Vagina (tissue), 2 donors: ENCODE results near the gene STXBP5. TPM values are rescaled to one million over a fixed set of nuclear protein-coding genes. Genes with fewer than 3 reads are reported as not detected.
"Not testable (repeated sequence)": the region's sequence is repeated elsewhere in the genome, so short reads cannot be mapped to it uniquely, and the experiment has no call there.

ENCODE experiments used
- DNase-seq, 2 donors: peaks; one replicate each; pipeline ENCODE4 v3.0.0-alpha.2; 2017; ENCODE audit errors: extremely low spot score in 2 of 2
- H3K27ac ChIP-seq: fragments of 200-600 bp; sonication (generic); one replicate; pipeline ENCODE4 v1.5.1; 2019
- H3K27me3 ChIP-seq: fragments of 200-600 bp; sonication (generic); one replicate; pipeline ENCODE4 v1.5.1; 2019
- H3K36me3 ChIP-seq, 2 donors: fragments of 200-600 bp; sonication (generic); one replicate each; pipeline ENCODE4 v1.5.1; 2017 to 2019
- H3K4me1 ChIP-seq: fragments of 200-600 bp; sonication (generic); one replicate; pipeline ENCODE4 v1.5.1; 2019
- H3K4me3 ChIP-seq, 2 donors: fragments of 200-600 bp; sonication (generic); 1 replicate in 1 of 2; 2 replicates in 1 of 2; pipeline ENCODE4 v1.5.1; 2016 to 2019
- H3K9me3 ChIP-seq: fragments of 200-600 bp; sonication (generic); one replicate; pipeline ENCODE4 v1.5.1; 2019
- POLR2A ChIP-seq, 2 donors: fragments of 450-650 bp; IDR thresholded peaks; one replicate each; pipeline ENCODE4 v1.6.1; 2017; ENCODE audit warnings: antibody characterized with exemption in 2 of 2, mild to moderate bottlenecking in 2 of 2, moderate library complexity in 2 of 2
- POLR2AphosphoS5 ChIP-seq, 2 donors: sonication (generic); formaldehyde crosslinking; IDR thresholded peaks; one replicate each; pipeline ENCODE4 v1.9.0; 2017; ENCODE audit warnings: antibody characterized with exemption in 2 of 2, mild to moderate bottlenecking in 2 of 2, low read depth in 1 of 2; ENCODE audit not compliant: insufficient read depth in 1 of 2
- intact Hi-C: fragments of 100-400 bp; cut with DNase I; formaldehyde crosslinking; loops from one replicate; pipeline ENCODE4 v1.15.1; 2023
- total RNA-seq: library from RNA; depleted of rRNA; stranded (reverse); fragments of >200 nt; gene quantifications from one replicate; pipeline ENCODE4 v1.2.3, GENCODE V29; 2016
- TF ChIP-seq, protein P1 (sequence below), 3 experiments: fragments of 450-650 bp in 2 of 3; fragments of 200-600 bp in 1 of 3; sonication (generic) in 1 of 3; IDR thresholded peaks; one replicate each; pipeline ENCODE4 v1.5.1; 2017 to 2019; ENCODE audit warnings: antibody characterized with exemption in 3 of 3, mild to moderate bottlenecking in 2 of 3, moderate library complexity in 2 of 3

STXBP5 gene
- total RNA-seq, 1 donor from 2014 or later: 33.9 TPM

DNA sequence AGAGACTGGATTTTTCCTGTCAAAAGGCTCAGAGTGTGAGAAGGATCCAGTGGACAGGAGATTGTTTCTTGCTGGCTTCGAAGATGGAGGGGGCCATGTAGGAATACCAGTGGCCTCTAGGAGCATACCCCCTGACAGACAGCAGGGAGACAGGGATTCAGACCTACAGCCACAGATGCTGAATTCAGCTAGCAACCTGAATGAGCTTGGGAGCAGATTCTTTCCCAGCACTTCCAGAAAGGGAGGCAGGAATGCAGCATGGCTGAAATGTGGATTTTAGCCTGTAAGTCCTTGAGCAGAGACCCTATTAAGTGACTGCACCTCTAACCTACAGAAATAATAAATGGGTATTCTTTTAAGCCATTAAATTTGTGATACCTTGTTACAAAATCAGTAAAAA lies 44.6 kb downstream of the STXBP5 start:
- Histone ChIP-seq H3K36me3 (peaks cover 0 to 18% of the 10 kb centered on the region in 2 donors), H3K4me1 (no peaks in the 10 kb centered on the region), H3K9me3 (no peaks in the 10 kb centered on the region), H3K27me3 (no peaks in the 10 kb centered on the region), H3K4me3 (no peak overlapping the region), H3K27ac (no peak overlapping the region)
- intact Hi-C loops: no loop called here
- no peak for DNase-seq
- no peak for TF ChIP-seq POLR2A (IDR thresholded peaks at IDR 0.05)
- TF ChIP-seq, protein P1, sequence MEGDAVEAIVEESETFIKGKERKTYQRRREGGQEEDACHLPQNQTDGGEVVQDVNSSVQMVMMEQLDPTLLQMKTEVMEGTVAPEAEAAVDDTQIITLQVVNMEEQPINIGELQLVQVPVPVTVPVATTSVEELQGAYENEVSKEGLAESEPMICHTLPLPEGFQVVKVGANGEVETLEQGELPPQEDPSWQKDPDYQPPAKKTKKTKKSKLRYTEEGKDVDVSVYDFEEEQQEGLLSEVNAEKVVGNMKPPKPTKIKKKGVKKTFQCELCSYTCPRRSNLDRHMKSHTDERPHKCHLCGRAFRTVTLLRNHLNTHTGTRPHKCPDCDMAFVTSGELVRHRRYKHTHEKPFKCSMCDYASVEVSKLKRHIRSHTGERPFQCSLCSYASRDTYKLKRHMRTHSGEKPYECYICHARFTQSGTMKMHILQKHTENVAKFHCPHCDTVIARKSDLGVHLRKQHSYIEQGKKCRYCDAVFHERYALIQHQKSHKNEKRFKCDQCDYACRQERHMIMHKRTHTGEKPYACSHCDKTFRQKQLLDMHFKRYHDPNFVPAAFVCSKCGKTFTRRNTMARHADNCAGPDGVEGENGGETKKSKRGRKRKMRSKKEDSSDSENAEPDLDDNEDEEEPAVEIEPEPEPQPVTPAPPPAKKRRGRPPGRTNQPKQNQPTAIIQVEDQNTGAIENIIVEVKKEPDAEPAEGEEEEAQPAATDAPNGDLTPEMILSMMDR (IDR thresholded peaks at IDR 0.05): no peak
- TF ChIP-seq POLR2AphosphoS5 (IDR thresholded peaks at IDR 0.05; ENCODE audit: insufficient read depth in 1 of 2, low read depth in 1 of 2): no peak

DNA sequence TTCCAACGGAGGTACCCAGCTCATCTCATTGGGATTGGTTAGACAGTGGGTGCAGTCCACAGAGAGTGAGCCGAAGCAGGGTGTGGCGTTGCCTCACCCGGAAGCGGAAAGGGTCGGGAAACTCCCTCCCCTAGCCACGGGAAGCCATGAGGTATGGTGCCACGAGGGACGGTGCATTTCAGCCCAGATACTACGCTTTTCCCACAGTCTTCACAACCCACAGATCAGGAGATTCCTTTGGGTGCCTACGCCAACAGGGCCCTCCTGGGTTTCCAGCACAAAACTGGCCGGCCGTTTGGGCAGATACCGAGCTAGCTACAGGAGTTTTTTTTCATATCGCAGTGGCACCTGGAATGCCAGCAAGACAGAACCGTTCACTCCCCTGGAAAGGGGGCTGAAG lies 46.9 kb downstream of the STXBP5 start:
- H3K4me1 ChIP-seq: no peaks in the 10 kb centered on the region
- no peak overlapping the region for H3K4me3 ChIP-seq
- intact Hi-C loops: no loop called here
- H3K27ac ChIP-seq: no peak overlapping the region
- peaks cover 0 to 18% of the 10 kb centered on the region in 2 donors for H3K36me3 ChIP-seq
- no peaks in the 10 kb centered on the region for H3K9me3 ChIP-seq
- TF ChIP-seq, protein P1 (IDR thresholded peaks at IDR 0.05): no peak
- TF ChIP-seq POLR2A (IDR thresholded peaks at IDR 0.05) (no peak), POLR2AphosphoS5 (IDR thresholded peaks at IDR 0.05; ENCODE audit: insufficient read depth in 1 of 2, low read depth in 1 of 2) (no peak)
- DNase-seq: no peak
- H3K27me3 ChIP-seq: no peaks in the 10 kb centered on the region

DNA sequence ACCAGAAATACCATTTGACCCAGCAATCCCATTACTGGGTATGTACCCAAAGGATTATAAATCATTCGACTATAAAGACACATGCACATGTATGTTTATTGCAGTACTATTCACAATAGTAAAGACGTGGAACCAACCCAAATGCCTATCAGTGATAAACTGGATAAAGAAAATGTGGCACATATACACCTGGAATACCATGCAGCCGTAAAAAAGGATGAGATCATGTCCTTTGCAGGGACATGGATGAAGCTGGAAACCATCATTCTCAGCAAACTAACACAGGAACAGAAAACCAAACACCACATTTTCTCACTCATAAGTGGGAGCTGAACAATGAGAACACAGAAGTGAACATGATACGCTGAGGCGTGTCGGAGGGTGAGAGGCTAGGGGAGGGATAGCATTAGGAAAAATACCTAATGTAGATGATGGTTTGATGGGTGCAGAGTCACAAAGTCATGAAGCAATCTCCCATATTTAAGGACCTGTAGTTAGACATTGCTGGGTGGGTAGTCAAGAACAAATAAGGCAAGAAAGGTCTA lies 50.8 kb downstream of the STXBP5 start:
- H3K4me3 ChIP-seq, H3K27me3 ChIP-seq, intact Hi-C loops, H3K27ac ChIP-seq, DNase-seq, H3K9me3 ChIP-seq, H3K4me1 ChIP-seq: not testable (repeated sequence)
- peaks cover 0 to 16% of the 10 kb centered on the region in 2 donors for H3K36me3 ChIP-seq

DNA sequence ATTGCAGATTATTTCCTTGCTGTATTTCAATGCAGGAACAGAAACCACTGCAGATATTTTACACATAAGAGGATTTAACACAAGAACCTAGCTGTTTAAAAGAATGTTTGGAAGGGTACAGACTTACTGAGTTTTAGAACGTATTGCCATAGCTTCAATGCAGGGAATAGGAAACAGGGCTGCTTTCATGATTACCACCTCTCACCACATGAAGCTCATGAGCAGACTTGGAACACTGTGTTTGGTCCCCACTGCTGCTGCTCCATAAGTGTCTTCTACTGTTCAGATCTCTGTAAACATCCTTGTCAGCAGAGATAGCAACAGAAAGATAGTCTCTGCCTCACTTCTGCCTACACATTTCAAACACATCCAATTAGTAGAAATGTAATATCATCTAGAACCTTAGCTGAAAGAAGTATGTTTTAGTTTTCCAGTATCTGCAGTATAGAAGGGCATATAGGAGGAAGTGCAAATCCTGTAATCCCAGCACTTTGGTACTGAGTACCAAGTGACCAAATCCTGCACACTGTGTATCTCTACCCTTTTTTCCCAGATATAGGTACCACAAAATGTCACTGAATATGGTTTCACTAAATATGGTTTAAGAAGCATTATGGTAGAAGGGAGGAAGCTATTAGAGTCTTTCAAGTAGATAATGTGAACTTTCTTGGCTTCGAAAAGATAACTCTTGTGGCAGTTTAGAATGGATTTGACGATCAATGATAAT lies 51.9 kb downstream of the STXBP5 start:
- no peaks in the 10 kb centered on the region for H3K9me3 ChIP-seq
- no peaks in the 10 kb centered on the region for H3K27me3 ChIP-seq
- intact Hi-C loops: no loop called here
- no peak for DNase-seq
- TF ChIP-seq POLR2A (IDR thresholded peaks at IDR 0.05) (no peak), POLR2AphosphoS5 (IDR thresholded peaks at IDR 0.05; ENCODE audit: insufficient read depth in 1 of 2, low read depth in 1 of 2) (no peak)
- TF ChIP-seq, protein P1 (IDR thresholded peaks at IDR 0.05): no peak
- peaks cover 0 to 8% of the 10 kb centered on the region in 2 donors for H3K36me3 ChIP-seq
- no peaks in the 10 kb centered on the region for H3K4me1 ChIP-seq
- no peak overlapping the region for H3K4me3 ChIP-seq
- H3K27ac ChIP-seq: no peak overlapping the region

DNA sequence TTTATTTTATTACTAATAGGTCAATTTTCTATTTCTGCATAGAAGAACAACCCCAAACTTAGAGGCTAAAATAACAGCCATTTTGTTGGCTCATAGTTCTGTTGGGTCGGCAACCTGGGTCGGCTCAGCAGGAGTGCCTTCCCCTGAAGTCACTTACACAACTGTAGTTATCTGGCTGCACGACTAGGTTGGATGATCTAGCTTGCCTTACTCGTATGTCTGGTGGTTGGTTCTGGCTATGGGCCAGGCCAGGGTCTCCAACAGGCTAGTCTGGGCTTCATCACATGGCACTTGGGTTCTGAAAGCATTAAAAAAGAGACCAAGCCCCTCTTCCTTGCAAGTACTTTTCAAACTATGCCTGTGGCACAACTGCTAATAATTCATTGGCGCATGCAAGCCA lies 53.5 kb downstream of the STXBP5 start:
- no peak overlapping the region for H3K4me3 ChIP-seq
- no peak for DNase-seq
- no peaks in the 10 kb centered on the region for H3K4me1 ChIP-seq
- TF ChIP-seq POLR2A (IDR thresholded peaks at IDR 0.05): no peak
- TF ChIP-seq POLR2AphosphoS5 (IDR thresholded peaks at IDR 0.05; ENCODE audit: insufficient read depth in 1 of 2, low read depth in 1 of 2): no peak
- no peak overlapping the region for H3K27ac ChIP-seq
- no peaks in the 10 kb centered on the region for H3K27me3 ChIP-seq
- no peaks in the 10 kb centered on the region for H3K9me3 ChIP-seq
- no peaks in the 10 kb centered on the region for H3K36me3 ChIP-seq
- intact Hi-C loops: no loop called here

DNA sequence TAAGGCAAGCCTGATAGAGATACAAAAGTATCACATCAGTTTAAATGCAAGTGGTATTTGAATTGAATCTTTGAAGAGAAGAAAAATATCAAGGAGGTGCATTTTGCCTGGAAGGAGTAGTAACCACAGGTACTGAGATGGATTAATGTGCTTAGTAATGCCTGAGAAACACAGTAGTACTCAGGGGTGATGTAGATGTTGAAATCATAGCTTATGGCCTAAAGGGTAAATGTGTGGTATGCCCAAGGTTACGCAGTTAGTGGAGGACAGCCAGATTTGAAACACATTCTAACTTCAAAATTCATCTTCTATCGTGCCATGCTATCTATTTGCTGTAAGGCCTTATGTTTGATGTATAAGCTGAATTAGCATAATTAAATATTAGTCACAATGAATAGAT lies 55.9 kb downstream of the STXBP5 start:
- H3K36me3 ChIP-seq: no peaks in the 10 kb centered on the region
- intact Hi-C loops: no loop called here
- no peak overlapping the region for H3K27ac ChIP-seq
- DNase-seq: no peak
- no peaks in the 10 kb centered on the region for H3K27me3 ChIP-seq
- no peak overlapping the region for H3K4me3 ChIP-seq
- TF ChIP-seq POLR2AphosphoS5 (IDR thresholded peaks at IDR 0.05; ENCODE audit: insufficient read depth in 1 of 2, low read depth in 1 of 2) (no peak), POLR2A (IDR thresholded peaks at IDR 0.05) (no peak)
- TF ChIP-seq, protein P1 (IDR thresholded peaks at IDR 0.05): no peak
- H3K9me3 ChIP-seq: no peaks in the 10 kb centered on the region
- no peaks in the 10 kb centered on the region for H3K4me1 ChIP-seq
